ENCODE data around the gene FXYD6. TPM values are rescaled to one million over a fixed set of nuclear protein-coding genes. Genes with fewer than 3 reads are reported as not detected.

Gene FXYD6
- total RNA-seq, 1 experiment from 2014 or later: 12.2 TPM

- intact Hi-C loops (cut with micrococcal nuclease; ENCODE audit: unreplicated experiment): no loop called here
- Histone ChIP-seq H3K27me3 (replicated peaks; ENCODE audit: insufficient read depth, low read depth, low read length, poor library complexity) (no peaks in the 10 kb centered on the region), H3K27ac (ENCODE audit: low read depth, low read length, poor library complexity, severe bottlenecking) (no peak overlapping the region), H3K9me3 (ENCODE audit: low read depth, low read length, poor library complexity, severe bottlenecking) (no peaks in the 10 kb centered on the region), H3K4me1 (ENCODE audit: insufficient read depth, low read length, poor library complexity, severe bottlenecking) (no peaks in the 10 kb centered on the region), H3K4me3 (ENCODE audit: low read depth, low read length, poor library complexity, severe bottlenecking) (no peak overlapping the region), H3K36me3 (ENCODE audit: insufficient read depth, low read length, poor library complexity, severe bottlenecking) (no peaks in the 10 kb centered on the region)
- no TSS peak for BruUV-seq (replicated peaks)
- CTCF ChIA-PET: no interaction called here
- POLR2A ChIA-PET (ENCODE audit: low non-redundant PET): no interaction called here
- no peak for DNase-seq (ENCODE audit: low spot score)
- TF ChIP-seq CTCF (conservative IDR thresholded peaks at IDR 0.05; ENCODE audit: low read depth, low read length): no peak
- no peak for TF ChIP-seq EZH2 (IDR thresholded peaks at IDR 0.05; ENCODE audit: borderline replicate concordance, low read depth, low read length, poor library complexity, severe bottlenecking)
Observed at GRCh38 chr11:117836077-117836960, 40.1 kb downstream of the FXYD6 start.

GRCh38 chr11:117835576-117835975 is 40.9 kb downstream of the FXYD6 start:
- intact Hi-C loops (cut with micrococcal nuclease; ENCODE audit: unreplicated experiment): no loop called here
- no peaks in the 10 kb centered on the region for H3K27me3 ChIP-seq (replicated peaks; ENCODE audit: insufficient read depth, low read depth, low read length, poor library complexity)
- H3K36me3 ChIP-seq (ENCODE audit: insufficient read depth, low read length, poor library complexity, severe bottlenecking): no peaks in the 10 kb centered on the region
- H3K4me1 ChIP-seq (ENCODE audit: insufficient read depth, low read length, poor library complexity, severe bottlenecking): no peaks in the 10 kb centered on the region
- DNase-seq (ENCODE audit: low spot score): no peak
- POLR2A ChIA-PET (ENCODE audit: low non-redundant PET): no interaction called here
- TF ChIP-seq CTCF (conservative IDR thresholded peaks at IDR 0.05; ENCODE audit: low read depth, low read length) (no peak), EZH2 (IDR thresholded peaks at IDR 0.05; ENCODE audit: borderline replicate concordance, low read depth, low read length, poor library complexity, severe bottlenecking) (no peak)
- no peaks in the 10 kb centered on the region for H3K9me3 ChIP-seq (ENCODE audit: low read depth, low read length, poor library complexity, severe bottlenecking)
- no TSS peak for BruUV-seq (replicated peaks)
- CTCF ChIA-PET: no interaction called here
- H3K27ac ChIP-seq (ENCODE audit: low read depth, low read length, poor library complexity, severe bottlenecking): no peak overlapping the region
- no peak overlapping the region for H3K4me3 ChIP-seq (ENCODE audit: low read depth, low read length, poor library complexity, severe bottlenecking)

GRCh38 chr11:117834838-117835443 is 41.5 kb downstream of the FXYD6 start:
- Histone ChIP-seq H3K27ac (ENCODE audit: low read depth, low read length, poor library complexity, severe bottlenecking) (no peak overlapping the region), H3K4me1 (ENCODE audit: insufficient read depth, low read length, poor library complexity, severe bottlenecking) (no peaks in the 10 kb centered on the region)

More at GRCh38 chr11:117834838-117835443, 41.5 kb downstream of the FXYD6 start:
- no peaks in the 10 kb centered on the region for H3K9me3 ChIP-seq (ENCODE audit: low read depth, low read length, poor library complexity, severe bottlenecking)
- CTCF ChIA-PET: interaction anchor here (0.6 to 1.1 kb wide), 2 partner anchors 112 to 991 kb away, joined by 3 read pairs; no protein-coding TSS in a partner anchor
- no peak overlapping the region for H3K4me3 ChIP-seq (ENCODE audit: low read depth, low read length, poor library complexity, severe bottlenecking)
- no peaks in the 10 kb centered on the region for H3K36me3 ChIP-seq (ENCODE audit: insufficient read depth, low read length, poor library complexity, severe bottlenecking)
- DNase-seq (ENCODE audit: low spot score): no peak
- H3K27me3 ChIP-seq (replicated peaks; ENCODE audit: insufficient read depth, low read depth, low read length, poor library complexity): no peaks in the 10 kb centered on the region
- no TSS peak for BruUV-seq (replicated peaks)
- TF ChIP-seq EZH2 (IDR thresholded peaks at IDR 0.05; ENCODE audit: borderline replicate concordance, low read depth, low read length, poor library complexity, severe bottlenecking) (no peak), CTCF (conservative IDR thresholded peaks at IDR 0.05; ENCODE audit: low read depth, low read length) (no peak)
- intact Hi-C loops (cut with micrococcal nuclease; ENCODE audit: unreplicated experiment): no loop called here
- POLR2A ChIA-PET (ENCODE audit: low non-redundant PET): interaction anchor here (0.5 kb wide), 1 partner anchor 16 kb away, joined by 4 read pairs; no protein-coding TSS in a partner anchor

Data from A673 (cell line).